ENCODE measurements around the gene FAM20B.
A peak's percentile ranks its signal among the peaks of the same experiment; 100 is the strongest.
"Not testable (repeated sequence)": the region's sequence is repeated elsewhere in the genome, so short reads cannot be mapped to it uniquely, and the experiment has no call there.

Gene FAM20B

GRCh38 chr1:179025975-179026812 lies 500 bp downstream of the FAM20B start:
- DNase-seq = peak; percentile 79 to 82

GRCh38 chr1:179026813-179027669 lies 1.3 kb downstream of the FAM20B start:
- DNase-seq = no peak

- DNase-seq = no peak
These were observed 3.6 kb downstream of the FAM20B start for GRCh38 chr1:179029321-179029759.

- no peak for DNase-seq
These were observed 4.4 kb downstream of the FAM20B start for GRCh38 chr1:179030130-179030529.

- no peak for DNase-seq
These were observed 5.0 kb downstream of the FAM20B start for GRCh38 chr1:179030683-179031082.

- no peak for DNase-seq
These were observed 5.6 kb downstream of the FAM20B start for GRCh38 chr1:179031284-179031683.

- DNase-seq = no peak
These were observed 6.3 kb downstream of the FAM20B start for GRCh38 chr1:179031855-179032513.

GRCh38 chr1:179034720-179035119 lies 9.0 kb downstream of the FAM20B start:
- DNase-seq = no peak

- no peak for DNase-seq
These were observed 11.3 kb downstream of the FAM20B start for GRCh38 chr1:179036844-179037465.

- no peak for DNase-seq
These were observed 13.0 kb downstream of the FAM20B start for GRCh38 chr1:179038528-179039281.

GRCh38 chr1:179039502-179040174 lies 13.9 kb downstream of the FAM20B start:
- DNase-seq = not testable (repeated sequence)

- not testable (repeated sequence) for DNase-seq
These were observed 14.5 kb downstream of the FAM20B start for GRCh38 chr1:179040175-179040551.

GRCh38 chr1:179042087-179042486 lies 16.4 kb downstream of the FAM20B start:
- DNase-seq = no peak

- no peak for DNase-seq
These were observed 17.0 kb downstream of the FAM20B start for GRCh38 chr1:179042700-179043099.

- no peak for DNase-seq
These were observed 17.6 kb downstream of the FAM20B start for GRCh38 chr1:179043266-179043665.

GRCh38 chr1:179043907-179044306 lies 18.2 kb downstream of the FAM20B start:
- no peak for DNase-seq

GRCh38 chr1:179046808-179047635 lies 21.3 kb downstream of the FAM20B start:
- DNase-seq = no peak

GRCh38 chr1:179047636-179047997 lies 21.9 kb downstream of the FAM20B start:
- no peak for DNase-seq

- no peak for DNase-seq
These were observed 22.8 kb downstream of the FAM20B start for GRCh38 chr1:179048339-179049124.

GRCh38 chr1:179052776-179053175 lies 27.1 kb downstream of the FAM20B start:
- DNase-seq = no peak
